Right lung (tissue), 5 donors: ENCODE results near the gene NTF4. TPM values are rescaled to one million over a fixed set of nuclear protein-coding genes. Genes with fewer than 3 reads are reported as not detected.
"Not testable (repeated sequence)": the region's sequence is repeated elsewhere in the genome, so short reads cannot be mapped to it uniquely, and the experiment has no call there.

Experiments
- DNase-seq, 2 donors: peaks; one replicate each; pipeline ENCODE4 v3.0.0-alpha.2; 2013
- polyA plus RNA-seq, 5 donors: library from polyadenylated mRNA; unstranded; fragments of 120-200 nt; gene quantifications; one replicate each; pipeline versions ENCODE4 v1.2.1 to v1.2.3, GENCODE V29; 2013; ENCODE audit warnings: inconsistent platforms in 1 of 5, low replicate concordance in 1 of 5; ENCODE audit not compliant: insufficient read length in 5 of 5, insufficient read depth in 1 of 5

NTF4 gene
- polyA plus RNA-seq, 5 donors: 0.31 to 1.6 (median 1.1) TPM

DNA sequence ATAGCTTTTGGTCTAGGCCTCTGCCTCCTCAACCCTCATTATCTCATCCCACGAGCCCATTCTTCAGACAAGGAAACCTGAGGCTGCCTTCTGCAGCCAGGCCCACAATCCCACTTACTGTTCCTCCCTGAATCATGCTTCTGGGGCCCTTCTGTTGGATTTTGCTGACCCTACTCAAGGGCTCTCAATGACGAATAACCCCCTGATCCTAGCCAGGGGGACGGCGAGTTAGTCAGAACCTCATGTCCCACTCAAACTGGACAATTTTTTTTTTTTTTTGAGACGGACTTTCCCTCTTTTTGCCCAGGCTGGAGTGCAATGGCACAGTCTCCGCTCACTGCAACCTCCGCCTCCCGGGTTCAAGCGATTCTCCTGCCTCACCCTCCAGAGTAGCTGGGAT, 42.5 kb downstream of the NTF4 start:
- DNase-seq: no peak

DNA sequence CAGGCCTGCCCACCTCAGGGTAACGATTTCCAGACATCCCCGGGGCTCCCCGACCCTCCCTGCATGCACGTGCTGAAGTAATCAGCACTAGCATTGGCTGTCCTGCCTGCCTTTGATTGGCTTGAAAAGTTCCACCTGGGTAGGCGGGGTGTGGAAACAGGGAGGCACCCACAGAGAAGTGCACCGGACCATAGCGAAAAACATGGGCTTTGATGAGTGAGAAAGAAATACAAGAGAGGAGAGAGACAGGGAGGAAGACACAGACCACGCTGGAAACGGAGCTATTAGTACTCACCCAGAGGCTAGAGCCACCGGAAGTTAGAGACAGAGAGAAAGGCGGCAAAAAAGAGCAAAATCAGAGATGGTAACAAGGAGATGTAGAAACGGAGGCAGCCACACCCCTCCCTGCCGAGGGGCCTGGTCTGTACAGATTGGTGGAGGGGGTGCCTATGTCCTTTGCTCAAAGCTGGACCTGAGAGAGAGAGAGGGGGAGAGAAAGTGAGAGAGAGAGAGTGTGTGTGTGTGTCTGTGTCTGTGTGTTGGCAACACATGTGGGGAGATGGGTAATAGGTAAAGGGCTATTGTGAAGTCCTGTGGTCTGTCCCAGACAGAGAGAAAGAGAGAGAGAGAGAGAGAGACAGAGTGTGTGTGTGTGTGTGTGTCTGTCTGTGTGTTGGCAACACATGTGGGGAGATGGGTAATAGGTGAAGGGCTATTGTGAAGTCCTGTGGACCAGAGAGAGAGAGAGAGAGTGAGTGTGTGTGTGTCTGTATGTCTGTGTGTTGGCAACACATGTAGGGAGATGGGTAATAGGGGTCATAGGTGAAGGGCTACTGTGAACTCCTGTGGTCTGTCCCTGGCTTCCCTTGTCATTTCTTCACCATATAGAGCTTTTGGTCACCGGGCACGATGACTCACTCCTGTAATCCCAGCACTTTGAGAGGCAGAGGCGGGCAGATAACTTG, 43.4 kb downstream of the NTF4 start:
- DNase-seq: no peak

DNA sequence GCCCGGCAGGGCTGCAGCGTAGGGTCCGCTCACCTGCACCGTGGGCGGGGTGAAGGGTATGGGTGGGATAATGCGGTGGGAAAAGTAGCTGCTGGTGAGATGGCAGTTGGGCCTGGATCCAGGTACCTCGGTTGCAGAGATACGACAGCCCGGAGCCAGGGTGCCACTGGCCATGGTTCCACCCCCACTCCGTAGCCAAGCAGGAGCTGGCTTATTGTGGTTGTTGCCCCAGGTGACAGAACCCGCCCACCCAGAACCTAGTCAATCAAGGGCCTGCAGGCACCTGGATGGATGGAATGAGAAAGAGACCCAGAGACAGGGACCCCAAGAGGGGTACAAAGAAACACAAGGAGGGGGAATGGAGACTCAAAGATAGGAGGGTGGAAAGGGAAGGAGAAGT, 44.3 kb downstream of the NTF4 start:
- DNase-seq: no peak

DNA sequence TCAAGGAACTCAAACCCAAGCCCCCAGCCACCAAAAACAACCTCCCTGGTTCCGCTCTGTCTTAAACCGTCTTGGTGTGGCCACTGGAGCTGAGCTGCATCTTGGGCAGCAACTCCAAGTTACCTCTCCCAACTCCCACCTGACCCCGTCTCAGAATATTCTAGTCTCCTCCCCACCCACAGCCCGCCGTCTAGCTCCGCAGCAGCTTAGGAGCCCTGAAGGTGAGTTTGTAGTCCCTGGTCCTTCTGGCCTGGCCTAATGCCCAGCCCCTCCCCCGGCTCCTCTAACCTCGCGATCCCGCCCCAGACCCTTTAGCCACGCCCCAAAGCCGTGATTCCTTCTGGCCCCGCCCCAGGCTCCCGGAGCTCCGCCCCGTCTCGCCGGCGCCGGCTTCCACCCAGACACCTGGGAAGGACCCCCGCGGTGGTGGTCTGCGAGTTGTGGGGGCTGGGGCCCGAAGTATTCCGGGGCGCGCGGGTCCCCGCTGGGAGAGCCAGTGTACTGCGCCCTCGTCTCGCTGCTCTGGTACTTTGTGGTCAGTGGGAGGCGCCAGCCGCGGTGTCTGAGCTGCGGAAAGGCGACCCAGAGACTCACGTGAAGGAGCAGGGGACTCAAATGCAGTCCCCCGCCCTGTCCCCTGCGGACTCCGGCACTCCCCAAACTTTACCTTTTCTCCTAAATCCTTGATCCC, 45.2 kb downstream of the NTF4 start:
- no peak for DNase-seq

DNA sequence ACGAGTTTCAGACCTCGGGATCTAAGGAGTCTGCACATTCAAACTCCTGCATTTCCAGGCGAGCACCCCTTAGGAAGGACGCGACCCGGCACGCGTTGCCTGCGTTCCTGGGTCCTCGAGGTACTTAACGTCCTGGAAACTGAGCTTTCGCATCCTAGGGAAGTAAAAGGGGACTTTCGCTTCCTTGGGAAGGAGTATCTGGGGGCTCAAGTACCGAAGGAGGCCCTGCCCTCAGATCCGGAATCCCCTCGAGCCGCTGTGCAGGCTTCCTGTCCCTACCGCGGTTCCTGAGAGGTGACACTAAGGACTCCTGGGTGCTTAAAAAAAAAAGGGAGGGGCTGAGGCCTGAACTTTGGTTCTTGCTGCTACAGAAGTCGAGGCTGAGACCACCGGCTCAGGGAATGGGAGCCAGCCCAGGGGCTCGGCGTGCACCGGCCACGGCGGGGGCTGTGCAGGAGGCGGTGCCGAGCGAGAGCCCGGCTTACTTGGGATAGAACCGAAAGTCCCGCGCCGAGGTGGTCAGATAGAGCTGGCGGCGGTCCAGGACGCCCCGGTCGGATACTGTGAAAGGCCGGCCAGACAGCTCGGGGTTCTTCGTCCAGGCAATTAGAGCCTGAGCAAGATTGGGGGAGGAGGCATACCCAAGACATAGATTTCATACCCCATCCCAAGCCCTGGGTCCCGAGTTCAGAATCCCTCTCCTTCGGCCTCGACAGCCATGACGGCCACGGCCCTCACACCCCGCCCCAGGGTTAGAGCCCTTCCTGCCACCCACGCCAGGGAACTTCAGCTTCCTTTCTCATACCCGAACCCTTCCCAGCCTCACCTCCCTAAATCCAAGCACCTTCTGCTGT, 46.0 kb downstream of the NTF4 start:
- not testable (repeated sequence) for DNase-seq

DNA sequence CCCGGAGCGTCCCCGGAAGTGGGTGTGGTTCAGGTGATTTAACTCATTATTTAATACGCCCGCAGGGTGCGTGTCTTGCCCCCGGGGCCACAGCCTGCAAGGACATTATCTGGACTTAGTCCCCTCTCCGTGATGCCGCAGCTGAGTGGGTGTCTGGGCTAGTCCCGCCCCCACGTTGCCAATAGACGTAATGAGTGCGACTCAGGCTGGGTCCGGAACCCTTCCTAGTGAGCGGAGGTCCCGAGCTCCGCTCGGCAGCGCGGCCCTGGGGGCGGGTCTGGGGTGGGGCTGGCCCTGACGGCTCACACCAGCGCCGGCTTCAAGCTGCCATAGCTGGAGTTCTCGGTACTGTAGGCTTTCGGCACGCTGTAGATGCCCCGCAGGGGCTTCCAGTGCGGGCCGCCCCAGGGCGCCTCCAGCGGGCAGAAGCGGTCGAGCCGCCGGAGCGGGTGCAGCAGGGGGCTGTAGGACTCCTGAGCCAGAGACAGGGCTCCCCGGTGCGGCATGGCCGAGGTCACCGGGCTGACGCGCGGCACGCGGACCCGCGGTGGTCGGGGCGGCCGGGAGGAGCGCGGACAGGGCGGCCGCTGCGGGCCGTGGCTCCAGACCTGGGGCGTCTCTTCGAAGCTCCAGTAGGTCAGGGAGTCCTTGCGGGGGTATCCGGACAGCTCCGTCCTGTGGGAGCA, 46.8 kb downstream of the NTF4 start:
- no peak for DNase-seq

DNA sequence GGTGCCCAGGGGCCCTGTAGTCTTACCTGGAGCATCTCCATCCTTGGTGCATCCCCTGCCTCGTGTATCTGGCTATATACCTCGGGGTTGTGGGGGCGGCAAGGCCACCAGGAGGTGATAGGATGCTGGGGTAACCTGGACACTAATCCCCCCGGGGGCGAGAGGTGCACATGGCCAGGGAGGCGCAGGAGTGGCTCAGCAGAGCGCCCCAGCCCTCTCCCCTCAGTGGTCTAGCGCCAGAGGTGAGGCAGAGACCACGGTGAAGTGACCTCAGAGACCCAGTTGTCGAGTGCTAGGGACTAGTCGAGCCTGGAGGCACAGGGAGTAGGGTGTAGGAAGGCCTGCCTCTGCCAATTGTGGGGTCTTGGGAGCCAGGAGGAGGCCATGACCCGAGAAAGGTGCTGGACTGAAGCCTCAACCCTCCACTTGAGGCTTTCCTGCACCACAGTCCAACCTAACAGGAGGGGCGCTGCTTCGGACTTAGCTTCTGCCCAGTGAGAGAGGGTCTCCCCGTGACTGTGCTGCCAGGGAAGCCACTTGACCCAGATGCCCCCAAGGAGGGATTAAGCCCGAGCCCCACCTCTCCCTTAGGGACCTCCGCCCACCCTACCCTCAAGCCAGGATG, 47.5 kb downstream of the NTF4 start, which contains the start of gene LHB:
Gene LHB, minus strand, starts transcription at position 51 of the 625 bp plus-strand sequence. Its CDS starts 10 bp downstream, at position 41.
- no peak for DNase-seq

DNA sequence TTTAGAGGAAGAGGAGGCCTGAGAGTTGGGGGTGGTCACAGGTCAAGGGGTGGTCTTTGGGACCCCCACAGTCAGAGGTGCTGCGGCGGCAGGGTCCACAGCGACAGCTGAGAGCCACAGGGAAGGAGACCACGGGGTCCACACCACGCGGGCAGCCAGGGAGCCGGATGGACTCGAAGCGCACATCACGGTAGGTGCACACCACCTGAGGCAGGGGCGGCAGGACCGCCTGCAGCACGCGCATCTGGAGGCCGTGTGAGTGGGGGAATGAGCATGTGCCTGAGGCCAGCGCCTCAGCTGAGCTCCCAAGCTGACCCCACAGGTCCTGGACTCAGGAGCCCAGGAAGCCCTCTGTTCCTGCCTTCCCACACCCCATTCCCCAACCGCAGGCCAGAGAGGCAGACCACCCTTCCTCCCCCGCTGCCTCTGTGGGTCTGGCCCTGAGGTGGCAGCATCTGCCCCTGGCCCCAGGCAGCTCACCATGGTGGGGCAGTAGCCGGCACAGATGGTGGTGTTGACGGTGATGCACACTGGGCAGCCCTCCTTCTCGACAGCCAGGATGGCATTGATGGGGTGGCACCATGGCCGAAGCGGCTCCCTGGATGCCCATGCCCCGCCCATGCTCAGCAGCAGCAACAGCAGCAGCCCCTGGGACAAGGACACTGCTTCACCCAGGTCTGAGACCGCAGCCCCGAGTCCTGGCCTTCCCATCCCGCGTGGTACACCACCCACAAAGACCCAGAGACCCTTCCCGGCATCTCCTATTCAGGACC, 48.4 kb downstream of the NTF4 start:
- DNase-seq: no peak

DNA sequence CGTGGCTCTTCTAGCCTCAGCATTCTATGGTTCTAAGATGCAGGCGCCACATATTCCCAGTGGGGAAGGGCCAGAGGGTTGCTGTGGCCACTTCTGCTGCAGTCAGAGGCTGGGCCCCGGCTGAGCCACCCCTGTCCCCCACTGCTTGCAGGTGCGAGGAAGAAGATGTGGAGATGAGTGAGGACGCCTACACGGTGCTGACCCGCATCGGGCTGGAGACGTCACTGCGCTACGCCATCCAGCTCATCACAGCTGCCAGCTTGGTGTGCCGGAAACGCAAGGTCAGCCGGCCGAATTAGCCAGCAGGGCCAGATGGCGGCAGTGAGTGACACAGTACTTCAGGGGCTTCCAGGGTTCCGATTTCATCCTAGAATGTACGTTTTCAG, 49.8 kb downstream of the NTF4 start:
- DNase-seq: no peak

DNA sequence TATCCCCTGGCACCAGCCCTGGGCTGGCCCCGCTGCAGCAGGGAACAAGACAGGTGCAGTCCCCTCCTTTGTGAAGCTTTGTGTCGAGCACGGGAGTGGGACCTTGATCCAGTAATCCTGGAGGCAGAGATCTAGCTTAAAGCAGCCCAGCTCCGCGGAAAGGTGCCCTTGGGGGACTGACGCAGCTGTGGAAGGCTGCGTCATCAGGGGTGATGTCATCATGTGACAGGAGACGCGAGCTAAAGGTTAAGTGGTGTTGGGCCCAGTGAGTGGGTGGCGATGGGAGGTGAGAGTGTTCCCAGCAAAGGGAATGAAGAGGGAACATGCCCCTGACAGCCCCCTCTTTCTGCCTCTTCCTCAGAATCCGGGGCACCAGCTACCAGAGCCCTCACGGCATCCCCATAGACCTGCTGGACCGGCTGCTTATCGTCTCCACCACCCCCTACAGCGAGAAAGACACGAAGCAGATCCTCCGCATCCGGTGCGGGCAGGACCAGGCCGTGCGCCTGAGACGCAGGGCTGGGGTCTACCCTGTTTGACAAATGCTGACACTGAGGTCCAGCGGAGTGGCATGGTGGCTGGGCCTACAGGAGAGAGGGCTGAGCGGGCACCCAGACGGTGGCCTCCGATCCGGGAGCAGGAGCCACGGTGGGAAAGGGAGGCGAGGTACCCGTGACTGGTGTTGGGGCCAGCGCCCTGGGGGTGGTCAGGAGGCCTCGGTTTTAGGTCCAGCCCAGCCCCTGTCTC, 50.3 kb downstream of the NTF4 start:
- no peak for DNase-seq

DNA sequence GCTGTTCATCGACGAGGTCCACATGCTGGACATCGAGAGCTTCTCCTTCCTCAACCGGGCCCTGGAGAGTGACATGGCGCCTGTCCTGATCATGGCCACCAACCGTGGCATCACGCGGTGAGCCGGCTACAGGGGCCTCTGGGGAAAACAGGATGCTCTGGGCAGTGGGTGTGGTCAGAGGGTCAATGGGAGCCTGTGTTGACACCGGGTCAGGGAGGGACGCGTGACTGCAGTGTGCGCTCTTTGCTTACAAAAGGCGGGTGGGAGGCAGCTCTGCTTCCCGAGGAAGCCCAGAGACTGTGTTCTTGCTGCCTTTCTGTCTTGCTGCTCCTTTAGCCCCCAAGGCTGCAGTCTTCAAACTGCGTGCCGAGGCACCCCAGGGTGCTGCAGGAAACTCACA, 53.4 kb downstream of the NTF4 start:
- DNase-seq: no peak

Other genes with a start within 250 kb of the NTF4 start
- gene HSD17B14, start 228.3 kb downstream of the NTF4 start, polyA plus RNA-seq: 1 to 10 TPM; 6.9 to 9.9 (median 8.6) TPM
- 10 to 100 TPM; 12.9 to 23.2 (median 15.5) TPM for gene PLEKHA4, start 196.2 kb downstream of the NTF4 start, polyA plus RNA-seq
- 10 to 100 TPM; 38.6 to 72.3 (median 53.5) TPM for gene PPP1R15A, start 192.4 kb downstream of the NTF4 start, polyA plus RNA-seq
- gene TULP2, start 166.1 kb downstream of the NTF4 start, polyA plus RNA-seq: 1 to 10 TPM in 3 of 5 donors, under 1 TPM in 2; 0.70 to 1.5 (median 1.3) TPM
- gene NUCB1, start 164.5 kb downstream of the NTF4 start, polyA plus RNA-seq: 100 to 1,000 TPM; 137 to 239 (median 180) TPM
- 1 to 10 TPM in 4 of 5 donors, under 1 TPM in 1; 0.80 to 2.4 (median 1.6) TPM for gene DHDH, start 131.1 kb downstream of the NTF4 start, polyA plus RNA-seq
- gene BAX, start 109.9 kb downstream of the NTF4 start, polyA plus RNA-seq: 10 to 100 TPM; 41.9 to 96.2 (median 62.0) TPM
- gene FTL, start 99.5 kb downstream of the NTF4 start, polyA plus RNA-seq: 1,000 to 10,000 TPM; 1,127 to 1,622 (median 1,142) TPM
- 10 to 100 TPM; 36.9 to 54.5 (median 44.4) TPM for gene GYS1, start 71.5 kb downstream of the NTF4 start, polyA plus RNA-seq
- gene RUVBL2, start 70.9 kb downstream of the NTF4 start, polyA plus RNA-seq: 10 to 100 TPM; 58.1 to 98.7 (median 76.1) TPM
- gene LHB, start 47.7 kb downstream of the NTF4 start, polyA plus RNA-seq: under 1 TPM in 1 of 5 donors, not detected in 4; 0.23 TPM
- not detected for gene CGB3, start 40.5 kb downstream of the NTF4 start, polyA plus RNA-seq
- gene CGB2, start 32.9 kb downstream of the NTF4 start, polyA plus RNA-seq: not detected
- not detected for gene CGB1, start 27.9 kb downstream of the NTF4 start, polyA plus RNA-seq
- gene CGB5, start 21.0 kb downstream of the NTF4 start, polyA plus RNA-seq: under 1 TPM in 2 of 5 donors, not detected in 3; 0.30 to 0.59 TPM
- gene CGB8, start 15.7 kb downstream of the NTF4 start, polyA plus RNA-seq: under 1 TPM in 1 of 5 donors, not detected in 4; 0.31 TPM
- under 1 TPM in 4 of 5 donors, not detected in 1; 0.22 to 0.41 (median 0.35) TPM for gene CGB7, start 7.1 kb downstream of the NTF4 start, polyA plus RNA-seq
- under 1 TPM; 0.04 to 0.18 (median 0.06) TPM for gene KCNA7, start 7.9 kb upstream of the NTF4 start, polyA plus RNA-seq
- 100 to 1,000 TPM; 292 to 376 (median 365) TPM for gene SNRNP70, start 20.6 kb upstream of the NTF4 start, polyA plus RNA-seq
- gene LIN7B, start 49.6 kb upstream of the NTF4 start, polyA plus RNA-seq: 10 to 100 TPM in 2 of 5 donors, 1 to 10 TPM in 3; 6.4 to 14.5 (median 8.3) TPM
- under 1 TPM in 3 of 5 donors, not detected in 2; 0.24 to 0.39 (median 0.28) TPM for gene C19orf73, start 54.3 kb upstream of the NTF4 start, polyA plus RNA-seq
- 10 to 100 TPM in 1 of 5 donors, 1 to 10 TPM in 4; 4.7 to 10.4 (median 7.1) TPM for gene PPFIA3, start 54.7 kb upstream of the NTF4 start, polyA plus RNA-seq
- 10 to 100 TPM in 2 of 5 donors, 1 to 10 TPM in 3; 8.7 to 13.7 (median 9.8) TPM for gene HRC, start 90.6 kb upstream of the NTF4 start, polyA plus RNA-seq
- gene TRPM4, start 93.0 kb upstream of the NTF4 start, polyA plus RNA-seq: 10 to 100 TPM; 11.5 to 31.7 (median 24.9) TPM